HG03378 (cell line): ENCODE measurements around the gene CACNG8.
"Not testable (repeated sequence)": the region's sequence is repeated elsewhere in the genome, so short reads cannot be mapped to it uniquely, and the experiment has no call there.

Experiments used
- ATAC-seq: cut with Tn5 transposase; IDR thresholded peaks from one replicate; pipeline ENCODE4 v1.9.1; 2021; ENCODE audit warnings: mild to moderate bottlenecking, moderate library complexity; ENCODE audit not compliant: unreplicated experiment

CACNG8 gene

DNA sequence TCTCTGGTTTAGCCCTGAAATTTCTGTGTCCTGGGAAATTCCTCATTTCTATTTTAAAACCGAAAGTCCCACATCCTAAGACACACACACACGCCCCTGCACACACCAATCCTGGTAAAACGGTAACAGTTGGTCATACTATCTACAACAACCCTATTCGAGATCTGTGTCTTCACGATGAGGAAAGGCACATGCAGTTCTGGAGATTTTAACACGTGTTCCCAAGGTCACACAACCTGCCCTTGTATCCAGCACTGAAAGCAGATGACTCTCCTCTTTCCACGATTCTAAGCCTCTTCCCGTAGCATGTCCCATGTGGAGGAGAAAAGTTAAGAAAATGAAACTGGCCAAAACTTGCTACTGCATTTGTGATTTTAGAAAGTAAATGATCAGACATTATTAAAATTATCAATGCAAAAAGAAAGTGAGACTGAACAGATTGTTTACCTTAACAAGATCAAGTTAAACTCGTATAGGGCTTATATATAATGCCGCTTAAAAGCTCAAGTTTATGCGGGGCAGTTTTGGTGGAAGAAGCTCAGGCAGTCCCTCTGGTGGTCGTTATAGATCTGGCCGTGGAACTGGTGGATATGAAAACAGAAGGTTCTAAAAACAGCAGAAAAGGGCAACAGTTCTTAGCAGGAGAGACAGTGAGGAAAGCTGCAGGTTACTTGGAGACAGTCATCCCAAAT lies 68.3 kb downstream of the CACNG8 start:
- no peak for ATAC-seq

- no peak for ATAC-seq
These were observed 72.8 kb downstream of the CACNG8 start for GRCh38 chr19:54035215-54036178.

DNA sequence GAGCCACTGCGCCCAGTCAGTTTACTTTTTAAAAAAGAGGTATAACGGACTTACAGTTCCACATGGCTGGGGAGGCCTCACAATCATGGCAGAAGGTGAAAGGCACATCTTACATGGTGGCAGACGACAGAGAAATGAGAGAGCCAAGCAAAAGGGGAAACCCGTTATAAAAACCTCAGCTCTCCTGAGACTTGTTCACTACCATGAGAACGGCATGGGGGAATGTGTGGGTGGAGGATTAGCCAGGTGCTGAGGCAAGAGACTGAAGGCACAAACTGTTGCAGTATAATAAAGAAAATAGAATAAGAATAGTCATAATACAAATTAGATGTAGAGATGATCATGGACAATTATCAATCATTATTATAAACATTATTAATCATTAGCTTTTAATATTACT lies 73.8 kb downstream of the CACNG8 start:
- not testable (repeated sequence) for ATAC-seq
